Smooth muscle cell (in vitro differentiated cells): Measurements from ENCODE around the gene SLC38A2. TPM values are rescaled to one million over a fixed set of nuclear protein-coding genes. Genes with fewer than 3 reads are reported as not detected.

Experiments
- DNase-seq: peaks from one replicate; lab custom pipeline; 2025; ENCODE audit not compliant: unreplicated experiment; lab: John Stamatoyannopoulos, UW
- H2AFZ ChIP-seq: fragments of 200-600 bp; sonication (generic); 2 replicates; pipeline ENCODE4 v1.6.0; 2016; ENCODE audit warnings: antibody characterized with exemption, low read depth, mild to moderate bottlenecking
- H3F3A ChIP-seq: fragments of 200-600 bp; sonication (generic); 2 replicates; pipeline ENCODE4 v1.6.0; 2017; ENCODE audit warnings: antibody characterized with exemption, low read depth
- H3K27ac ChIP-seq: fragments of 200-600 bp; sonication (generic); 2 replicates; pipeline ENCODE4 v1.5.1; 2016; ENCODE audit warnings: low read depth, mild to moderate bottlenecking
- H3K27me3 ChIP-seq: fragments of 200-600 bp; sonication (generic); 2 replicates; pipeline ENCODE4 v1.6.1; 2016; ENCODE audit warnings: low read depth, mild to moderate bottlenecking
- H3K36me3 ChIP-seq: fragments of 200-600 bp; sonication (generic); 2 replicates; pipeline ENCODE4 v1.5.1; 2016; ENCODE audit warnings: low read depth
- H3K4me1 ChIP-seq: fragments of 200-600 bp; sonication (generic); 2 replicates; pipeline ENCODE4 v1.5.1; 2016; ENCODE audit warnings: low read depth
- H3K4me2 ChIP-seq: fragments of 200-600 bp; sonication (generic); 2 replicates; pipeline ENCODE4 v1.6.0; 2016; ENCODE audit warnings: mild to moderate bottlenecking
- H3K4me3 ChIP-seq: fragments of 200-600 bp; sonication (generic); 2 replicates; pipeline ENCODE4 v1.5.1; 2016; ENCODE audit warnings: mild to moderate bottlenecking
- H3K79me2 ChIP-seq: fragments of 200-600 bp; sonication (generic); 2 replicates; pipeline ENCODE4 v1.6.0; 2016; ENCODE audit warnings: low read depth, mild to moderate bottlenecking
- H3K9ac ChIP-seq: fragments of 200-600 bp; sonication (generic); 2 replicates; pipeline ENCODE4 v1.6.0; 2016; ENCODE audit warnings: low read depth
- H3K9me3 ChIP-seq: fragments of 200-600 bp; sonication (generic); replicated peaks from 2 replicates; pipeline ENCODE4 v1.5.1; 2016; ENCODE audit warnings: low read depth
- H4K20me1 ChIP-seq: fragments of 200-600 bp; sonication (generic); 2 replicates; pipeline ENCODE4 v1.6.0; 2016; ENCODE audit warnings: low read depth
- CTCF ChIP-seq: fragments of 200-600 bp; sonication (generic); IDR thresholded peaks from 2 replicates; pipeline ENCODE4 v1.5.1; 2017; ENCODE audit warnings: borderline replicate concordance, mild to moderate bottlenecking, antibody characterized with exemption; ENCODE audit not compliant: insufficient read depth, poor library complexity, severe bottlenecking
- WGBS: methylation state at CpG from one replicate; pipeline ENCODE4 v1.1.7; 2016; ENCODE audit warnings: low lambda C conversion rate; 5-methylcytosine and 5-hydroxymethylcytosine counted together
- polyA plus RNA-seq: library from polyadenylated mRNA; unstranded; fragments of >200 nt; fragmentation: Nextera tagmentation; extraction: Ambion mirVana; gene quantifications from 2 replicates; pipeline ENCODE4 v1.2.1, GENCODE V29; 2016
- total RNA-seq: library from RNA; depleted of rRNA; stranded (reverse); fragments of >200 nt; gene quantifications from 2 replicates; pipeline ENCODE4 v1.2.3, GENCODE V29; 2014

Gene SLC38A2
- total and polyA plus RNA-seq, 2 experiments from 2014 or later: 262 to 1,127 TPM

- H3K36me3 ChIP-seq: peaks cover 50% of the 10 kb centered on the region
- no peaks in the 10 kb centered on the region for H3K9me3 ChIP-seq
- no peak for TF ChIP-seq CTCF
- H3K27me3 ChIP-seq: no peaks in the 10 kb centered on the region
- no peak overlapping the region for H3K4me3 ChIP-seq
- 89% methylated on average over 7 of the region's 7 CpGs for WGBS
- no peaks in the 10 kb centered on the region for H3K4me1 ChIP-seq
- H3K9ac ChIP-seq: no peak overlapping the region
- peak overlapping the region; percentile 98 for H3K27ac ChIP-seq
- no peak for DNase-seq
- H3F3A ChIP-seq: peaks cover 63% of the 10 kb centered on the region
- peaks cover 6% of the 10 kb centered on the region for H3K79me2 ChIP-seq
- H2AFZ ChIP-seq: no peak overlapping the region
- no peak overlapping the region for H3K4me2 ChIP-seq
- H4K20me1 ChIP-seq: peaks cover 70% of the 10 kb centered on the region
Observed at GRCh38 chr12:46358791-46359666, 13.5 kb downstream of the SLC38A2 start.

- Histone ChIP-seq H3K27me3 (no peaks in the 10 kb centered on the region), H3K9me3 (no peaks in the 10 kb centered on the region), H3K4me3 (no peak overlapping the region), H2AFZ (no peak overlapping the region), H3F3A (peaks cover 56% of the 10 kb centered on the region), H3K4me2 (no peak overlapping the region), H3K9ac (no peak overlapping the region), H3K79me2 (peaks cover 6% of the 10 kb centered on the region), H3K4me1 (no peaks in the 10 kb centered on the region), H3K27ac (peak overlapping the region; percentile 98), H3K36me3 (peaks cover 43% of the 10 kb centered on the region), H4K20me1 (peaks cover 63% of the 10 kb centered on the region)
- DNase-seq: no peak
- TF ChIP-seq CTCF: no peak
Observed at GRCh38 chr12:46358325-46358700, 14.3 kb downstream of the SLC38A2 start.

- TF ChIP-seq CTCF: no peak
- Histone ChIP-seq H3K36me3 (peaks cover 37% of the 10 kb centered on the region), H3F3A (peaks cover 49% of the 10 kb centered on the region), H3K4me2 (no peak overlapping the region), H3K4me1 (no peaks in the 10 kb centered on the region), H2AFZ (no peak overlapping the region), H3K4me3 (no peak overlapping the region), H3K9me3 (no peaks in the 10 kb centered on the region), H3K27me3 (no peaks in the 10 kb centered on the region), H3K9ac (no peak overlapping the region), H3K27ac (peak overlapping the region; percentile 98), H3K79me2 (peaks cover 1% of the 10 kb centered on the region), H4K20me1 (peaks cover 57% of the 10 kb centered on the region)
- 20% methylated on average over 6 of the region's 6 CpGs for WGBS
- no peak for DNase-seq
Observed at GRCh38 chr12:46357438-46358324, 14.9 kb downstream of the SLC38A2 start.
